ENCODE results near the gene RASAL2. TPM values are rescaled to one million over a fixed set of nuclear protein-coding genes. Genes with fewer than 3 reads are reported as not detected.

Gene RASAL2
- total and polyA plus RNA-seq, 2 experiments from 2014 or later = 16.0 to 42.2 TPM

DNA sequence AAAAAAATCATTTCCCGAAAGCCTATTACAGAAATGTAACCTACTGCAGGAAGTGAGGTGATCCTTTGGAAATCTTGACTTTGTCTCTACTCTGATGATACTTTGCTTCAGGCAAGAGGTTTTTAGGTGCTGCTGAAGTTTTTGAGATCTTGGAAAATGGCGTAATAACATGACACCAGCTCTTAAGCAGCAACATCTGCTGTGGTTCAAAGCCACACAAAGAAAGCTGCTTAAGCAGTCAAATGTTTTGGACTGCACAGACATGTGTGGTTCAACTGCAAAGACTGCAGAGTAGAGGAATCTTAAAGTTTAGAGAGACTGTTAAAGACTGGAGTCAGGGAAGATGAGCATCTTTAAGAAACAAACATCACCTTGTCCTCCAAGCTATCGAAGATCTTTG is 139.0 kb downstream of the RASAL2 start:
- H3K4me1 Mint-ChIP-seq = peaks cover 22% of the 10 kb centered on the region
- H3K4me3 Mint-ChIP-seq = no peak overlapping the region
- DNase-seq (ENCODE audit: low spot score) (no peak), ATAC-seq (no peak)
- Histone ChIP-seq H3K9me2 (ENCODE audit: insufficient read depth) (peaks cover 3% of the 10 kb centered on the region; the same call in 1 of the 2 replicates), H4K20me1 (replicated peaks; ENCODE audit: insufficient read depth) (no peaks in the 10 kb centered on the region), H3K36me3 (ENCODE audit: insufficient read depth) (no peaks in the 10 kb centered on the region), H3K4me1 (ENCODE audit: insufficient read depth) (peaks cover 4% of the 10 kb centered on the region; the same call in 1 of the 2 replicates), H3K27ac (ENCODE audit: low read depth) (no peak overlapping the region; the same call in 1 of the 2 replicates), H2AFZ (no peak overlapping the region), H3F3A (replicated peaks; ENCODE audit: low read depth) (no peaks in the 10 kb centered on the region), H3K4me3 (no peak overlapping the region), H3K79me2 (replicated peaks; ENCODE audit: insufficient read depth) (peaks cover 77% of the 10 kb centered on the region), H3K4me2 (no peak overlapping the region), H3K27me3 (ENCODE audit: insufficient read depth) (no peaks in the 10 kb centered on the region)
- TF ChIP-seq ZNF331 (CRISPR knock-in tag; IDR thresholded peaks at IDR 0.05; ENCODE audit: low read depth) = no peak
- no peak for TF ChIP-seq STAT1 (IDR thresholded peaks at IDR 0.05; ENCODE audit: unreplicated experiment)
- TF ChIP-seq JUNB (IDR thresholded peaks at IDR 0.05; ENCODE audit: unreplicated experiment) = no peak
- no peak for TF ChIP-seq POLR2AphosphoS5 (IDR thresholded peaks at IDR 0.05; ENCODE audit: low read depth)
- TF ChIP-seq, protein P1, sequence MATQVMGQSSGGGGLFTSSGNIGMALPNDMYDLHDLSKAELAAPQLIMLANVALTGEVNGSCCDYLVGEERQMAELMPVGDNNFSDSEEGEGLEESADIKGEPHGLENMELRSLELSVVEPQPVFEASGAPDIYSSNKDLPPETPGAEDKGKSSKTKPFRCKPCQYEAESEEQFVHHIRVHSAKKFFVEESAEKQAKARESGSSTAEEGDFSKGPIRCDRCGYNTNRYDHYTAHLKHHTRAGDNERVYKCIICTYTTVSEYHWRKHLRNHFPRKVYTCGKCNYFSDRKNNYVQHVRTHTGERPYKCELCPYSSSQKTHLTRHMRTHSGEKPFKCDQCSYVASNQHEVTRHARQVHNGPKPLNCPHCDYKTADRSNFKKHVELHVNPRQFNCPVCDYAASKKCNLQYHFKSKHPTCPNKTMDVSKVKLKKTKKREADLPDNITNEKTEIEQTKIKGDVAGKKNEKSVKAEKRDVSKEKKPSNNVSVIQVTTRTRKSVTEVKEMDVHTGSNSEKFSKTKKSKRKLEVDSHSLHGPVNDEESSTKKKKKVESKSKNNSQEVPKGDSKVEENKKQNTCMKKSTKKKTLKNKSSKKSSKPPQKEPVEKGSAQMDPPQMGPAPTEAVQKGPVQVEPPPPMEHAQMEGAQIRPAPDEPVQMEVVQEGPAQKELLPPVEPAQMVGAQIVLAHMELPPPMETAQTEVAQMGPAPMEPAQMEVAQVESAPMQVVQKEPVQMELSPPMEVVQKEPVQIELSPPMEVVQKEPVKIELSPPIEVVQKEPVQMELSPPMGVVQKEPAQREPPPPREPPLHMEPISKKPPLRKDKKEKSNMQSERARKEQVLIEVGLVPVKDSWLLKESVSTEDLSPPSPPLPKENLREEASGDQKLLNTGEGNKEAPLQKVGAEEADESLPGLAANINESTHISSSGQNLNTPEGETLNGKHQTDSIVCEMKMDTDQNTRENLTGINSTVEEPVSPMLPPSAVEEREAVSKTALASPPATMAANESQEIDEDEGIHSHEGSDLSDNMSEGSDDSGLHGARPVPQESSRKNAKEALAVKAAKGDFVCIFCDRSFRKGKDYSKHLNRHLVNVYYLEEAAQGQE (IDR thresholded peaks at IDR 0.05; ENCODE audit: unreplicated experiment) = no peak
- TF ChIP-seq EZH2 (IDR thresholded peaks at IDR 0.05; ENCODE audit: low read depth, unreplicated experiment) = no peak
- no peak for TF ChIP-seq ZNF114 (CRISPR knock-in tag; IDR thresholded peaks at IDR 0.05)
- TF ChIP-seq CREB1 (CRISPR knock-in tag; IDR thresholded peaks at IDR 0.05; ENCODE audit: low read depth) = no peak
- no peaks in the 10 kb centered on the region for H3K27me3 Mint-ChIP-seq (ENCODE audit: insufficient read depth, low read depth, poor library complexity)
- H3K9me3 Mint-ChIP-seq = no peaks in the 10 kb centered on the region
- peak overlapping the region; percentile 20; the same call in 1 of the 2 replicates for H3K27ac Mint-ChIP-seq
- no peaks in the 10 kb centered on the region for H3K36me3 Mint-ChIP-seq (ENCODE audit: low read depth)

DNA sequence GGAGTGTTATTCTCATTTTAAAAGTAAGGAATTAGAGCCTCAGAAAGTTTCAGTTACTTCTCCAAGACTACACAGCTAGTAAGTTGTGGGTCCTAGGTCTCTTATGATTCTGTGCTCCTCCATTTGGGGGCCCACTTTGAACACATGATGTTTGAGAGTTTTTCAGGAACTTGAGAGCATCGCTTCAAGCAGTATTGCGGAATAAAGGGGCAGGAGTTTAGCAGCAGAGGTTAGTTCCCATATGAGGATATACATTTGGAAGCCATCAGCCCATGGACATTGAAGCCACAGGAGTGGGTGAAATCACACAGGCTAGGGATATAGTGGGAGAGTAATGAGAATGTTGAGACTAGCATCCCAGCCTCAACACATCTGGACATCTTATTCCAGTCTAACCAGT is 143.2 kb downstream of the RASAL2 start:
- Histone ChIP-seq H3K27ac (ENCODE audit: low read depth) (no peak overlapping the region), H4K20me1 (replicated peaks; ENCODE audit: insufficient read depth) (no peaks in the 10 kb centered on the region), H3K9me2 (ENCODE audit: insufficient read depth) (no peaks in the 10 kb centered on the region), H3K36me3 (ENCODE audit: insufficient read depth) (no peaks in the 10 kb centered on the region), H3K27me3 (ENCODE audit: insufficient read depth) (no peaks in the 10 kb centered on the region), H3K4me3 (no peak overlapping the region), H3K4me2 (no peak overlapping the region), H2AFZ (no peak overlapping the region), H3K4me1 (ENCODE audit: insufficient read depth) (peaks cover 9% of the 10 kb centered on the region), H3K79me2 (replicated peaks; ENCODE audit: insufficient read depth) (peaks cover 66% of the 10 kb centered on the region), H3F3A (replicated peaks; ENCODE audit: low read depth) (no peaks in the 10 kb centered on the region)
- peaks cover under 1% of the 10 kb centered on the region for H3K27me3 Mint-ChIP-seq (ENCODE audit: insufficient read depth, low read depth, poor library complexity)
- H3K36me3 Mint-ChIP-seq (ENCODE audit: low read depth) = no peaks in the 10 kb centered on the region
- H3K4me3 Mint-ChIP-seq = no peak overlapping the region
- DNase-seq (ENCODE audit: low spot score) (no peak), ATAC-seq (no peak)
- no peak overlapping the region for H3K27ac Mint-ChIP-seq
- H3K9me3 Mint-ChIP-seq = no peaks in the 10 kb centered on the region
- peaks cover 32% of the 10 kb centered on the region for H3K4me1 Mint-ChIP-seq
- TF ChIP-seq, protein P2, sequence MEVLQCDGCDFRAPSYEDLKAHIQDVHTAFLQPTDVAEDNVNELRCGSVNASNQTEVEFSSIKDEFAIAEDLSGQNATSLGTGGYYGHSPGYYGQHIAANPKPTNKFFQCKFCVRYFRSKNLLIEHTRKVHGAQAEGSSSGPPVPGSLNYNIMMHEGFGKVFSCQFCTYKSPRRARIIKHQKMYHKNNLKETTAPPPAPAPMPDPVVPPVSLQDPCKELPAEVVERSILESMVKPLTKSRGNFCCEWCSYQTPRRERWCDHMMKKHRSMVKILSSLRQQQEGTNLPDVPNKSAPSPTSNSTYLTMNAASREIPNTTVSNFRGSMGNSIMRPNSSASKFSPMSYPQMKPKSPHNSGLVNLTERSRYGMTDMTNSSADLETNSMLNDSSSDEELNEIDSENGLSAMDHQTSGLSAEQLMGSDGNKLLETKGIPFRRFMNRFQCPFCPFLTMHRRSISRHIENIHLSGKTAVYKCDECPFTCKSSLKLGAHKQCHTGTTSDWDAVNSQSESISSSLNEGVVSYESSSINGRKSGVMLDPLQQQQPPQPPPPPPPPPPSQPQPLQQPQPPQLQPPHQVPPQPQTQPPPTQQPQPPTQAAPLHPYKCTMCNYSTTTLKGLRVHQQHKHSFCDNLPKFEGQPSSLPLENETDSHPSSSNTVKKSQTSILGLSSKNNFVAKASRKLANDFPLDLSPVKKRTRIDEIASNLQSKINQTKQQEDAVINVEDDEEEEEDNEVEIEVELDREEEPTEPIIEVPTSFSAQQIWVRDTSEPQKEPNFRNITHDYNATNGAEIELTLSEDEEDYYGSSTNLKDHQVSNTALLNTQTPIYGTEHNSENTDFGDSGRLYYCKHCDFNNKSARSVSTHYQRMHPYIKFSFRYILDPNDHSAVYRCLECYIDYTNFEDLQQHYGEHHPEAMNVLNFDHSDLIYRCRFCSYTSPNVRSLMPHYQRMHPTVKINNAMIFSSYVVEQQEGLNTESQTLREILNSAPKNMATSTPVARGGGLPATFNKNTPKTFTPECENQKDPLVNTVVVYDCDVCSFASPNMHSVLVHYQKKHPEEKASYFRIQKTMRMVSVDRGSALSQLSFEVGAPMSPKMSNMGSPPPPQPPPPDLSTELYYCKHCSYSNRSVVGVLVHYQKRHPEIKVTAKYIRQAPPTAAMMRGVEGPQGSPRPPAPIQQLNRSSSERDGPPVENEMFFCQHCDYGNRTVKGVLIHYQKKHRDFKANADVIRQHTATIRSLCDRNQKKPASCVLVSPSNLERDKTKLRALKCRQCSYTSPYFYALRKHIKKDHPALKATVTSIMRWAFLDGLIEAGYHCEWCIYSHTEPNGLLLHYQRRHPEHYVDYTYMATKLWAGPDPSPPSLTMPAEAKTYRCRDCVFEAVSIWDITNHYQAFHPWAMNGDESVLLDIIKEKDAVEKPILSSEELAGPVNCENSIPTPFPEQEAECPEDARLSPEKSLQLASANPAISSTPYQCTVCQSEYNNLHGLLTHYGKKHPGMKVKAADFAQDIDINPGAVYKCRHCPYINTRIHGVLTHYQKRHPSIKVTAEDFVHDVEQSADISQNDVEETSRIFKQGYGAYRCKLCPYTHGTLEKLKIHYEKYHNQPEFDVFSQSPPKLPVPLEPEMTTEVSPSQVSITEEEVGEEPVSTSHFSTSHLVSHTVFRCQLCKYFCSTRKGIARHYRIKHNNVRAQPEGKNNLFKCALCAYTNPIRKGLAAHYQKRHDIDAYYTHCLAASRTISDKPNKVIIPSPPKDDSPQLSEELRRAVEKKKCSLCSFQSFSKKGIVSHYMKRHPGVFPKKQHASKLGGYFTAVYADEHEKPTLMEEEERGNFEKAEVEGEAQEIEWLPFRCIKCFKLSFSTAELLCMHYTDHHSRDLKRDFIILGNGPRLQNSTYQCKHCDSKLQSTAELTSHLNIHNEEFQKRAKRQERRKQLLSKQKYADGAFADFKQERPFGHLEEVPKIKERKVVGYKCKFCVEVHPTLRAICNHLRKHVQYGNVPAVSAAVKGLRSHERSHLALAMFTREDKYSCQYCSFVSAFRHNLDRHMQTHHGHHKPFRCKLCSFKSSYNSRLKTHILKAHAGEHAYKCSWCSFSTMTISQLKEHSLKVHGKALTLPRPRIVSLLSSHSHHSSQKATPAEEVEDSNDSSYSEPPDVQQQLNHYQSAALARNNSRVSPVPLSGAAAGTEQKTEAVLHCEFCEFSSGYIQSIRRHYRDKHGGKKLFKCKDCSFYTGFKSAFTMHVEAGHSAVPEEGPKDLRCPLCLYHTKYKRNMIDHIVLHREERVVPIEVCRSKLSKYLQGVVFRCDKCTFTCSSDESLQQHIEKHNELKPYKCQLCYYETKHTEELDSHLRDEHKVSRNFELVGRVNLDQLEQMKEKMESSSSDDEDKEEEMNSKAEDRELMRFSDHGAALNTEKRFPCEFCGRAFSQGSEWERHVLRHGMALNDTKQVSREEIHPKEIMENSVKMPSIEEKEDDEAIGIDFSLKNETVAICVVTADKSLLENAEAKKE (CRISPR knock-in tag; IDR thresholded peaks at IDR 0.05) = no peak
- TF ChIP-seq STAT1 (IDR thresholded peaks at IDR 0.05; ENCODE audit: unreplicated experiment) = no peak
- TF ChIP-seq, protein P1 (IDR thresholded peaks at IDR 0.05; ENCODE audit: unreplicated experiment) = no peak

All from GM23338 (cell line).